ENCODE data around the gene EIF3J. TPM values are rescaled to one million over a fixed set of nuclear protein-coding genes. Genes with fewer than 3 reads are reported as not detected.
"Not testable (repeated sequence)": the region's sequence is repeated elsewhere in the genome, so short reads cannot be mapped to it uniquely, and the experiment has no call there.

The EIF3J gene
- total RNA-seq, 4 donors from 2014 or later: 46.2 to 60.6 (median 53.7) TPM

GRCh38 chr15:44537735-44538240, 841 bp downstream of the EIF3J start:
- DNase-seq (ENCODE audit: extremely low spot score): no peak
- Histone ChIP-seq H3K36me3 (peaks cover 4 to 26% (median 12%) of the 10 kb centered on the region in 4 donors), H3K9me3 (no peaks in the 10 kb centered on the region), H3K27me3 (no peaks in the 10 kb centered on the region), H3K4me1 (peaks cover 48 to 62% (median 59%) of the 10 kb centered on the region in 4 donors), H3K4me3 (peak overlapping the region; percentile 79 to 99 (median 88)), H3K27ac (replicated peaks in 1 of 4) (peak overlapping the region; percentile 93 to 99 (median 98))
- 10% methylated on average over 11 of the region's 13 CpGs for WGBS
- TF ChIP-seq POLR2A (IDR thresholded peaks at IDR 0.05; ENCODE audit: low read depth) (no peak), EP300 (IDR thresholded peaks at IDR 0.05) (no peak), CTCF (IDR thresholded peaks at IDR 0.05) (peak in 1 of 3 experiments; percentile 13), POLR2AphosphoS5 (IDR thresholded peaks at IDR 0.05) (no peak)
- intact Hi-C loops (cut with DNase I): loop anchor here (5.0 kb wide), 1 partner anchor 110 kb away; the partner anchor contains the start of gene CTDSPL2

- TF ChIP-seq POLR2A (IDR thresholded peaks at IDR 0.05; ENCODE audit: low read depth) (no peak), POLR2AphosphoS5 (IDR thresholded peaks at IDR 0.05) (no peak), EP300 (IDR thresholded peaks at IDR 0.05) (no peak), CTCF (IDR thresholded peaks at IDR 0.05) (no peak)
- WGBS: 94% methylated on average over 4 of the region's 4 CpGs
- no peaks in the 10 kb centered on the region for H3K9me3 ChIP-seq
- H3K27me3 ChIP-seq: no peaks in the 10 kb centered on the region
- peaks cover 0 to 18% (median 9%) of the 10 kb centered on the region in 4 donors for H3K36me3 ChIP-seq
- H3K27ac ChIP-seq (replicated peaks in 1 of 4): peak overlapping the region; percentile 54 to 61 (median 58)
- peak overlapping the region in 2 of 4 donors; percentile 3 to 7 for H3K4me3 ChIP-seq
- intact Hi-C loops (cut with DNase I): no loop called here
- peaks cover 53 to 83% (median 77%) of the 10 kb centered on the region in 4 donors for H3K4me1 ChIP-seq
- DNase-seq (ENCODE audit: extremely low spot score): no peak
These were observed 4.5 kb downstream of the EIF3J start for GRCh38 chr15:44541282-44541958.

GRCh38 chr15:44542596-44542995, 5.6 kb downstream of the EIF3J start:
- TF ChIP-seq EP300 (IDR thresholded peaks at IDR 0.05): no peak
- TF ChIP-seq POLR2AphosphoS5 (IDR thresholded peaks at IDR 0.05): no peak
- no peak for TF ChIP-seq CTCF (IDR thresholded peaks at IDR 0.05)
- TF ChIP-seq POLR2A (IDR thresholded peaks at IDR 0.05; ENCODE audit: low read depth): no peak
- H3K36me3 ChIP-seq: peaks cover 0 to 18% (median 9%) of the 10 kb centered on the region in 4 donors
- DNase-seq (ENCODE audit: extremely low spot score): no peak
- no peaks in the 10 kb centered on the region for H3K9me3 ChIP-seq
- intact Hi-C loops (cut with DNase I): no loop called here
- no peaks in the 10 kb centered on the region for H3K27me3 ChIP-seq
- H3K4me1 ChIP-seq: peaks cover 55 to 89% (median 84%) of the 10 kb centered on the region in 4 donors
- peak overlapping the region; percentile 54 to 61 (median 58) for H3K27ac ChIP-seq (replicated peaks in 1 of 4)
- no peak overlapping the region for H3K4me3 ChIP-seq

GRCh38 chr15:44544745-44545144, 7.8 kb downstream of the EIF3J start:
- WGBS: 89% methylated on average over 5 of the region's 5 CpGs
- not testable (repeated sequence) for DNase-seq (ENCODE audit: extremely low spot score)
- peaks cover 43 to 69% (median 67%) of the 10 kb centered on the region in 4 donors for H3K4me1 ChIP-seq

GRCh38 chr15:44545913-44546802, 9.2 kb downstream of the EIF3J start:
- no peak for DNase-seq (ENCODE audit: extremely low spot score)
- H3K36me3 ChIP-seq: peaks cover 0 to 17% (median 2%) of the 10 kb centered on the region in 4 donors
- H3K27ac ChIP-seq (replicated peaks in 1 of 4): peak overlapping the region in 1 of 4 donors; percentile 11
- TF ChIP-seq CTCF (IDR thresholded peaks at IDR 0.05): peak in 1 of 3 experiments; percentile 17
- no peak for TF ChIP-seq POLR2A (IDR thresholded peaks at IDR 0.05; ENCODE audit: low read depth)
- intact Hi-C loops (cut with DNase I): no loop called here
- H3K4me1 ChIP-seq: peaks cover 39 to 63% (median 61%) of the 10 kb centered on the region in 4 donors
- no peak overlapping the region for H3K4me3 ChIP-seq
- no peaks in the 10 kb centered on the region for H3K9me3 ChIP-seq
- WGBS: 49% methylated on average over 5 of the region's 5 CpGs
- H3K27me3 ChIP-seq: no peaks in the 10 kb centered on the region

More at GRCh38 chr15:44544745-44545144, 7.8 kb downstream of the EIF3J start:
- H3K27me3 ChIP-seq; intact Hi-C loops (cut with DNase I); H3K9me3 ChIP-seq; H3K4me3 ChIP-seq; H3K27ac ChIP-seq (replicated peaks in 1 of 4): not testable (repeated sequence)
- peaks cover 0 to 13% (median 1%) of the 10 kb centered on the region in 4 donors for H3K36me3 ChIP-seq

- H3K4me3 ChIP-seq; DNase-seq (ENCODE audit: extremely low spot score); intact Hi-C loops (cut with DNase I); H3K27ac ChIP-seq (replicated peaks in 1 of 4); H3K9me3 ChIP-seq; H3K27me3 ChIP-seq: not testable (repeated sequence)
- peaks cover 16 to 34% (median 31%) of the 10 kb centered on the region in 4 donors for H3K4me1 ChIP-seq
- H3K36me3 ChIP-seq: peaks cover 21 to 47% (median 30%) of the 10 kb centered on the region in 4 donors
- 95% methylated on average over 9 of the region's 9 CpGs for WGBS
These were observed 12.2 kb downstream of the EIF3J start for GRCh38 chr15:44549152-44549551.
